Ishikawa (cell line): ENCODE data around the gene FERMT1.

Experiments used
- EGR1 ChIP-seq: IDR thresholded peaks from 2 replicates; pipeline ENCODE4 v1.6.1; 2012
- EP300 ChIP-seq: IDR thresholded peaks from 2 replicates; pipeline ENCODE4 v1.6.1; 2012; ENCODE audit warnings: borderline replicate concordance

GRCh38 chr20:6055161-6055783 is 67.6 kb downstream of the FERMT1 start:
- TF ChIP-seq EGR1 (no peak), EP300 (no peak)
